GM12891 (cell line): ENCODE data around the gene NKTR.

Source experiments
- DNase-seq: peaks from one replicate; pipeline ENCODE4 v3.0.0; 2011; ENCODE audit warnings: low spot score; ENCODE audit not compliant: insufficient read length
- FAIRE-seq: peaks from 2 replicates; lab custom pipeline; 2011; peaks lifted over from hg19 to GRCh38; lab: Jason Lieb, UNC
- PAX5 ChIP-seq: IDR thresholded peaks from 2 replicates; pipeline ENCODE4 v1.6.1; 2011; ENCODE audit warnings: low read length, moderate library complexity, mild to moderate bottlenecking; ENCODE audit not compliant: insufficient read depth, severe bottlenecking
- POLR2A ChIP-seq: IDR thresholded peaks from 2 replicates; pipeline ENCODE4 v1.6.1; 2011; ENCODE audit warnings: low read depth, low read length, control low read depth
- POLR2AphosphoS5 ChIP-seq: IDR thresholded peaks from 2 replicates; pipeline ENCODE4 v1.6.1; 2011; ENCODE audit warnings: low read depth, low read length, control low read depth
- POU2F2 ChIP-seq: IDR thresholded peaks from 2 replicates; pipeline ENCODE4 v1.6.1; 2011; ENCODE audit warnings: low read depth, mild to moderate bottlenecking, control low read depth, low read length, moderate library complexity
- SPI1 ChIP-seq: IDR thresholded peaks from 2 replicates; pipeline ENCODE4 v1.6.1; 2011; ENCODE audit warnings: low read depth, low read length, control low read depth
- TAF1 ChIP-seq: IDR thresholded peaks from 2 replicates; pipeline ENCODE4 v1.6.1; 2011; ENCODE audit warnings: low read depth, low read length, control low read depth

Gene NKTR

DNA sequence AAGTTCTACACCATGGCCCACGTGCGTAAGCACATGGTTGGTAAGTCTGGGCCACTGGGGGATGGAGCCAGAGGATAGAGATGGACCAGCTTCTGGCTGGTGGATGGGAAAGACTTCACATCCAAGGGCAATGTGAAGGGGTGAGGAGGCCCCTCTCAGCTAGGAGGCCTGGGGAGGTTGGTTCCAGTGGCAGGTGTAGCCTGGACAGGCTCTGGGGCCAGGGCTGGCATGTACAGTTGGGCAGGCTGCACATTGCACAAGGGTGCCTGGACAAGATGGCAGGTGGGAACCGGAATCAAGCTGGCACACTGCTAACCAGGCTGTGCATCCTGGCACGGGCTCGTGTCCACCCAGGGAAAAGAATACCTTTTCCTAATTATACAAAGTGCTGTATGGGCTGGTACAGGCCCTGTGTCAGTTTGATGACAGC lies 61.1 kb downstream of the NKTR start:
- FAIRE-seq = no peak
- DNase-seq = no peak

DNA sequence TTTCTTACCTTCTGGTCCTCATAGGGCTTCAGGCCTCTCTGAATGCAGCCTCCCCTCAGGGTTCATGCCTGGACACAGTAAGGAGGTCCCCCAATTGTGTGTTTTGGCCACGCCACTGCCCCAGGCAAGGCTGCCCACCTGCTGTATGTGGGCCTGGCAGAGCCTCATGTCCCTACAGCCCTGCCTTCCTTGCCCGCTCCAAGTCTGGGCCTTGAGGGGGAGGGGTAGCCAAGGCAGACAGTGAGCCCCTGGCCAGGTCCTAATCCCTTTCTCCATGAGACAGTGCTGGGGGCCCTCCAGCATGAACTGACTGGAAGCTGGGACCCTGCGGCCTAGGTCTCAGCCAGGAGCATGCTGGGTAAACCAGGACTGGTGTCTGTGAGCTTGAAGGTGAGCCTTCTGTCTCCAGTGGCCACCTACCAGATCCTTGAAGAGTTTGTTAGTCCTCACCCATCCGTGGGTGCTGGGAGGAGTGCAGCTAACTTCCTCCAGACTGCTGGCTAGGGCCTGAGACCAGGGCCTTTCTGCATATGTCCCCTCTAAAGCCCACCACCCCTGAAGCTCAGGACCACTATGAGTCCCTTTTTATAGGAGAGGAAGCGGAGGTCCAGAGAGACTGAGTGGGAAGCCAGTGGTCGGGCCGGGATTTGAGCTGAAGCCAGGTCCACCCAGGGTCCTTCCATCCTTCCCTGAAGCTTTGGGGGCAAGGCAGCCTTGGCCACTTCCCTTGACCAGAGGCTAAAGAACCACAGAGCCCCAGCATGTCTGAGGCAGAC lies 61.7 kb downstream of the NKTR start:
- no peak for DNase-seq
- no peak for FAIRE-seq
- no peak for TF ChIP-seq TAF1
- TF ChIP-seq POLR2A = no peak
- TF ChIP-seq POU2F2 = no peak
- no peak for TF ChIP-seq POLR2AphosphoS5
- TF ChIP-seq PAX5 = no peak
- no peak for TF ChIP-seq SPI1

More for the DNA sequence above, 61.1 kb downstream of the NKTR start:
- TF ChIP-seq PAX5 (no peak), POLR2A (no peak), POU2F2 (no peak), TAF1 (no peak), POLR2AphosphoS5 (no peak), SPI1 (no peak)

DNA sequence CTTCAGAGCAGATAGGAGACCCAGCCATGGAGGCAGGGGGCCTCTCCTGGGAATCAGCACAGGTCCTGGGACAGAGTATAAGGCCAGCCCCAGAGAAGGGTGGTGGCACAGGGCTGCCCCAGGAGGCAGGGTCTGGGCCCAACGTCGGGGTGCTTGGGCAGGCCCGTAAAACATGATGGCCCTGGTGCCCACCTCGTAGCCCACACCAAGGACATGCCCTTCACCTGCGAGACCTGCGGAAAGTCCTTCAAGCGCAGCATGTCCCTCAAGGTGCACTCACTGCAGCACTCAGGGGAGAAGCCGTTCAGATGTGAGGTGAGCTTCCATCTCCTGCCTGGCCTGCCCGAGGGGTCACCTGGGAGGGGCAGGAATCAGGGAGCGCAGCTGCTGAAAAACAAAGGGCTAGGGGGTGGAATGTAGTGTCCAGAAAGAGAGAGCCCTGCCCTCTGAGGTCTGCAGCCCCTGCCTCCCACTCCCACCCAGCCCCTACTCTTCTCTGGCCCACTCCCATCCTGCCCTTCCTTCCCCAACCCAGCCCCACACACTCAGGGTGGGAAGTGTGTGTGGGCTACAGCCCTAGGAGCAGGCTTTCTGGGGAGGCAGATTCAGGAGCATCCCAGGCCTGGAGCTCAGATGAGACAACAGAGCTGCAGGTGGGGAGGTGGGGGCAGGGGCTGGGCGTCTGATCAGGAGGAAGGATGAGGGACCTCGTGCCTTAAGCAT lies 62.5 kb downstream of the NKTR start:
- no peak for DNase-seq
- no peak for FAIRE-seq
- TF ChIP-seq POLR2A (no peak), POLR2AphosphoS5 (no peak), TAF1 (no peak), PAX5 (no peak), POU2F2 (no peak), SPI1 (no peak)

DNA sequence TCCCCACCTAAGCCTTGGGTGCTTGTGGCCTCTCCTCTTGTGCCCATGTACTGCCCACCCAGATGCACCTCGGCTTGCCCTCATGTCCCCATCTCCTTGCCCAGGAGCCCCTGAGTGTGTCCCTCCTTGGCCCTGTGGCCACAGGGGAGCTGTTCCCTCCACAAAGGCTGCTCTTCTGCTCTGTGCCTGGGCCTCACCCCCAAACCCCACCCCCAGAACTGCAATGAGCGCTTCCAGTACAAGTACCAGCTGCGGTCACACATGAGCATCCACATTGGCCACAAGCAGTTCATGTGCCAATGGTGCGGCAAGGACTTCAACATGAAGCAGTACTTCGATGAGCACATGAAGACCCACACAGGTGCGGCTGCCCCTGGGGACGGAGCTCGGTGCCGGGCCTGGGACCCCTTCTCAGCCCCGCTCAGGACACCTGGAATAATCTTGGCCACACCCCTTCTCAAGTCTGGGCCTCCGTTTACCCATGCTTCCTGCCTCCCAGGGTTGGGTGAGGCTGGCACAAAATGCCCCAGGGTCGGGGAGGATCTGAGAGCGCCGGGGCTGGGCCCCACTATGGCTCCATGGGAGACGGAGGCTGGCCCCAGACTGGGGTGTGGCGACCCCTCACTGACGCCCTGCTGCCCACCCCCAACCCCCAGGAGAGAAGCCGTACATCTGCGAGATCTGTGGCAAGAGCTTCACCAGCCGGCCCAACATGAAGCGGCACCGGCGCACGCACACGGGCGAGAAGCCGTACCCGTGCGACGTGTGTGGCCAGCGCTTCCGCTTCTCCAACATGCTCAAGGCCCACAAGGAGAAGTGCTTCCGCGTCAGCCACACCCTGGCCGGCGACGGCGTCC lies 63.3 kb downstream of the NKTR start:
- TF ChIP-seq SPI1 = peak; percentile 44; the same call in 1 of the 2 replicates
- TF ChIP-seq PAX5 = no peak
- FAIRE-seq = peak; percentile 92
- peak; percentile 67 for DNase-seq

DNA sequence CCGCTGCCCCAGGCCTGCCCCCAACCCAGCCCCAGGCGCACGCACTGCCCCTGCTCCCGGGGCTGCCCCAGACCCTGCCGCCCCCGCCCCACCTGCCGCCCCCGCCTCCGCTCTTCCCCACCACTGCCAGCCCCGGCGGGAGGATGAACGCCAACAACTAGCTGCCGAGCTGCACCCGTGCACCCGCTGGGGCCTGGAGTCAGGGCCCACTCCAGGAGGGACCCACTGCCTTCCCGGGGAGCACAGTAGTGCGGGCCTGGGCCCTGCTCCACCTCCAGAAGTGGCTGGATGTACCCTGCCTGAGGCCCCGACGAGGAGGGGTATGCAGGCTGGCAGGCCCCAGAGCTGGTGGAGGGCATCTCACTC lies 63.9 kb downstream of the NKTR start:
- TF ChIP-seq SPI1 (no peak), TAF1 (no peak), POU2F2 (no peak), POLR2A (no peak)
- FAIRE-seq = no peak
- DNase-seq = no peak

DNA sequence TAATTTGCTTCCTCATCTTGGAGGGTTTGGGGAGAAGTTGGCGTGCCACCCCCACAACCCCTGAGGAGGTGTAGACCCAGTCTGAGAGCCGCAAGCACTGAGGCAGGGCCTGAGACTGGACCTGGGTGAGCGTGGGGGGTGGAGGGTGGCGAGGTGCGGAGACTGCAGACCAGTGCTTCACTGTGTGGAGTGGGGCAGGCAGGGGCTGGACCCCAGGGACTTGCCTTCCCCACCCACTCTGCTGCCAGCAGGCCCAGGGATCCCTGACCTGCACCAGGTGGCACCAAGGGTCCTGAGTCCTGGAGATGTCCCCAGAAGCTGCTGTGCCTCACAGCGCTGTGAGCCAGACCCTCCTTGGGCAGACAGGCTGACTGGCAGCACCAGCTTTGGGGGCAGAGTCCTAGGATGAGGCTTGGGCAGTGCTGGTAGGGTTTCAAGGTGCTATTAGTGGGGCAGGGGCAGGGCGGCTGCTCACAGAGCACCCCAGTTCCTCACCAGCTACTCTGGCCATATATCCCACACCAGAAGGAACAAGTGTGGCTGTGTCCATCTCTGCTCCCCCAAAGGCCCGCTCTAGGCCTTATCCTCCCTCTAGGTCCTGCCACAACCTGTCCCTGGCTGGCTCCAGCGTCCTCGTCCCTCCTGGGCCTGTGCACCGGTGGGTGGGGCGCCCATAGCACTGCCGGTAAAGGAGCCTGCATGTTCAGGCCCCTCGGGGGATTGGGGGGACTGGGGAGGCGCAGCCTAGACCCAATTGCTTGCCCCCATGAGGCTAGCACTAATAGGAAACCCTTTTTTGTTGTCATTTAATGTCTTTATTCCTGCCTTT lies 64.8 kb downstream of the NKTR start:
- no peak for TF ChIP-seq POU2F2
- TF ChIP-seq TAF1 = no peak
- no peak for TF ChIP-seq POLR2A
- TF ChIP-seq SPI1 = no peak
- TF ChIP-seq PAX5 = no peak
- no peak for TF ChIP-seq POLR2AphosphoS5
- DNase-seq (peak; percentile 8), FAIRE-seq (no peak)

DNA sequence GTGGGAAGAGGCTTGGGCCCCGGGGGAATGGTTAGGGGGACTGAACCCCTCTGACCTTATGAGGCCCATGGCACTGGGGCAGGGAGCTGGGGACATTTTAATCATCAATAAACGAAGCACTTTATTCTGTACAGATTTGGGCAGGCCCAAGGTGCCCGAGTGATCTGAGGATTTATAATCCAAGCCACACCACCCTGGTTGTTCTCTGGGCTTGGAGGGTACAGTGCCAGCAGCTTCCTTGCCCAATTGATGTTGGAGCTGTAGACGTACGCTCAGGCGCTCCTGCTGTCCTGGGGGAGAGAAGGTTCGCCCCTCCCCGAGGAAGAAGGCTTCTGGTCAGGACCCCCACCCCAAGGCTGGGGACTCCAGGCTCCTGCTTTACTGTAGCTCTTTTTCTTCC lies 65.5 kb downstream of the NKTR start:
- peak; percentile 9 for DNase-seq
- no peak for TF ChIP-seq SPI1
- no peak for TF ChIP-seq PAX5
- no peak for TF ChIP-seq POLR2AphosphoS5
- no peak for TF ChIP-seq POU2F2
- TF ChIP-seq TAF1 = no peak
- no peak for TF ChIP-seq POLR2A
- FAIRE-seq = no peak

DNA sequence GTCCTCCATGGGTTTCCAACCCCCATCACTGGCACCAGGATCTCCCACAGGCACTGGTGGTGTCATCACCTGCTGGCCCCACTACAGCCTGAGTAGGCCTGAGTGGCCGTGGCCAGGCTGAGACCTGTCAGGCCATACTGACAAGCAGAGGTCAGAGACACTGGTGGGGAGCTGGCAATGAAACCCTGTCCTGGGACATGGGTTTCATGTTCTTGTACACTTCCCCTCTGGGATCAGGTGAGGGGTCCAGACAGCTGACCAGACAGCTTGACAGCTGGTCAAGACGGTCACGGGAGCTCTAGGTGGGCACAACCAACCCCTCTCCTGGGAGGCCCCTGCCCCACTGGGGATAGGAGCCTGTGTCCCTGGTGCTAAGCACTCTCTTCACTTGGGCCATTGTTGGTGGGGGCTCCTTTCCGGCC lies 66.1 kb downstream of the NKTR start:
- FAIRE-seq = no peak
- no peak for TF ChIP-seq POLR2AphosphoS5
- TF ChIP-seq SPI1 = no peak
- no peak for TF ChIP-seq POLR2A
- no peak for TF ChIP-seq TAF1
- no peak for TF ChIP-seq POU2F2
- TF ChIP-seq PAX5 = no peak
- DNase-seq = no peak

DNA sequence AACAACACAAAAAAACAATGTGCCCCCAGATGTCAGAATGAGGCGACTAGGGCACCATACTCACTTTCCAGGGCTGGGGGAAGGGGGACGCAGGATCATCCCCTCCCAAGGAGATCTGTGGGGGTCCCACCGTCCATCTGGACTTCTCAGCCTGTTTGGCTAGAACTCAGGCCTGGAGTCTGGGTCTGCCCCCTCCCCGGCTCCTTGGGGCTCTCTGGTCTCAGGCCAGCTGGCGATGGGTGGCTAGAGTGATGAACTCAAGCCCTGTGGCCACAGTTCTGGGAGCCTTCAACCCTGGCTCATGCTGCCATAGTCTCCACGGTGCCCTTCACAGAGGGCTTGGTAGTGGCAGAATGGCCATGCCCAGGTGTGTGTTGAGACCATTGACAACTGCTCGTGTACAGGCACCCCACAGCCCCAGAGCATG lies 66.6 kb downstream of the NKTR start:
- DNase-seq = no peak
- TF ChIP-seq TAF1 (no peak), PAX5 (no peak), SPI1 (no peak), POU2F2 (no peak), POLR2A (no peak), POLR2AphosphoS5 (no peak)
- FAIRE-seq = no peak
